GM19193 (cell line): Measurements from ENCODE around the gene KRTAP10-9.

Experiments used
- POLR2A ChIP-seq: IDR thresholded peaks from 4 replicates; pipeline ENCODE4 v1.6.1; 2011; ENCODE audit not compliant: insufficient read depth, insufficient read length; ENCODE audit errors: extremely low read depth

KRTAP10-9 gene

GRCh38 chr21:44606495-44606894 is 20.4 kb upstream of the KRTAP10-9 start:
- no peak for TF ChIP-seq POLR2A

GRCh38 chr21:44609193-44609592 is 17.7 kb upstream of the KRTAP10-9 start:
- TF ChIP-seq POLR2A: no peak

GRCh38 chr21:44611551-44611950 is 15.3 kb upstream of the KRTAP10-9 start:
- TF ChIP-seq POLR2A: no peak

- no peak for TF ChIP-seq POLR2A
Observed at GRCh38 chr21:44612029-44612486, 14.8 kb upstream of the KRTAP10-9 start, which contains the start of gene KRTAP10-8. Gene KRTAP10-8, plus strand, starts transcription at chr21:44612079. Its CDS starts 22 bp downstream, at chr21:44612101.

GRCh38 chr21:44612669-44613229 is 14.1 kb upstream of the KRTAP10-9 start:
- no peak for TF ChIP-seq POLR2A

- no peak for TF ChIP-seq POLR2A
Observed at GRCh38 chr21:44613386-44614155, 13.3 kb upstream of the KRTAP10-9 start.

GRCh38 chr21:44614161-44614631 is 12.7 kb upstream of the KRTAP10-9 start:
- TF ChIP-seq POLR2A: no peak

- no peak for TF ChIP-seq POLR2A
Observed at GRCh38 chr21:44614961-44615391, 11.9 kb upstream of the KRTAP10-9 start.

GRCh38 chr21:44615466-44615865 is 11.4 kb upstream of the KRTAP10-9 start:
- TF ChIP-seq POLR2A: no peak

GRCh38 chr21:44615911-44616590 is 10.8 kb upstream of the KRTAP10-9 start:
- no peak for TF ChIP-seq POLR2A

- no peak for TF ChIP-seq POLR2A
Observed at GRCh38 chr21:44616591-44616926, 10.3 kb upstream of the KRTAP10-9 start.

GRCh38 chr21:44617071-44617501 is 9.8 kb upstream of the KRTAP10-9 start:
- TF ChIP-seq POLR2A: no peak

GRCh38 chr21:44618504-44618903 is 8.4 kb upstream of the KRTAP10-9 start:
- TF ChIP-seq POLR2A: no peak

GRCh38 chr21:44618909-44619308 is 8.0 kb upstream of the KRTAP10-9 start:
- TF ChIP-seq POLR2A: no peak

- TF ChIP-seq POLR2A: no peak
Observed at GRCh38 chr21:44619886-44620285, 7.0 kb upstream of the KRTAP10-9 start.

GRCh38 chr21:44623575-44623974 is 3.3 kb upstream of the KRTAP10-9 start:
- TF ChIP-seq POLR2A: no peak

GRCh38 chr21:44625756-44626155 is 1.1 kb upstream of the KRTAP10-9 start:
- TF ChIP-seq POLR2A: no peak

GRCh38 chr21:44626262-44626661 is 631 bp upstream of the KRTAP10-9 start:
- TF ChIP-seq POLR2A: no peak
